K562 (cell line): ENCODE measurements around the gene MEF2B. TPM values are rescaled to one million over a fixed set of nuclear protein-coding genes. Genes with fewer than 3 reads are reported as not detected.

ENCODE experiments used
- ELF1 ChIP-seq: fragments of 200-800 bp; sonication (Bioruptor generic); IDR thresholded peaks from 2 replicates; pipeline ENCODE4 v1.6.1; 2016; ENCODE audit warnings: missing genetic modification characterization, missing compliant biosample characterization
- LCOR ChIP-seq: sonication (generic); formaldehyde crosslinking; IDR thresholded peaks from 2 replicates; pipeline ENCODE4 v1.8.0; 2022; ENCODE audit warnings: mild to moderate bottlenecking, missing genetic modification reagents
- MCM3 ChIP-seq: fragments of 450-650 bp; IDR thresholded peaks from 2 replicates; pipeline ENCODE4 v1.6.1; 2016
- POLR2G ChIP-seq: fragments of 200-400 bp; formaldehyde crosslinking; IDR thresholded peaks from 2 replicates; pipeline ENCODE4 v1.6.1; 2017; ENCODE audit warnings: low read depth, mild to moderate bottlenecking, antibody characterized with exemption, low read length, moderate library complexity
- TBP ChIP-seq: optimal IDR thresholded peaks from 2 replicates; pipeline ENCODE3; 2011; ENCODE audit warnings: low read depth, low read length, improper control_type of control experiment
- TEAD2 ChIP-seq: fragments of 450-650 bp; IDR thresholded peaks from 2 replicates; pipeline ENCODE4 v1.6.1; 2016; ENCODE audit warnings: missing genetic modification characterization, control low read depth, missing compliant biosample characterization
- ZC3H8 ChIP-seq: fragments of 450-650 bp; IDR thresholded peaks from 2 replicates; pipeline ENCODE4 v1.6.1; 2017
- ZEB2 ChIP-seq: fragments of 450-650 bp; IDR thresholded peaks from 2 replicates; pipeline ENCODE4 v1.6.1; 2016
- polyA plus RNA-seq, 8 experiments: library from polyadenylated mRNA; depleted of rRNA in 4 of 8; stranded (reverse) in 5 of 8; unstranded in 3 of 8; fragments of >200 nt; fragmentation: Nextera tagmentation in 2 of 8; fragmentation: Illumina TruSeq in 1 of 8; extraction: Ambion mirVana in 2 of 8; extraction: Trizol in 1 of 8; gene quantifications; 2 replicates each; pipeline versions ENCODE4 v1.2.1 to v1.2.3, GENCODE V29; 2011 to 2014; ENCODE audit warnings: inconsistent platforms in 1 of 8, missing spikeins in 1 of 8
- total RNA-seq, 7 experiments: library from RNA; depleted of rRNA in 6 of 7; stranded (reverse); fragments of >200 nt in 6 of 7; fragmentation: Illumina TruSeq in 2 of 7; extraction: Trizol in 2 of 7; gene quantifications; 2 replicates each; pipeline versions ENCODE4 v1.2.1 to v1.2.3, GENCODE V29; 2011 to 2021; ENCODE audit warnings: low replicate concordance in 1 of 7
- TF ChIP-seq, protein P1 (sequence below): fragments of 250-450 bp; sonication (Bioruptor Pico); IDR thresholded peaks from 2 replicates; pipeline ENCODE4 v1.9.0; 2021; ENCODE audit warnings: mild to moderate bottlenecking, inconsistent platforms
- TF ChIP-seq, protein P2 (sequence below): fragments of 450-650 bp; IDR thresholded peaks from 2 replicates; pipeline ENCODE4 v1.6.1; 2016; ENCODE audit warnings: low read depth, mild to moderate bottlenecking, moderate library complexity
- TF ChIP-seq, protein P3 (sequence below), 2 experiments: fragments of 450-650 bp; formaldehyde crosslinking in 1 of 2; IDR thresholded peaks; 2 replicates each; pipeline versions ENCODE4 v1.4.0 to v1.6.1; 2014 to 2020; ENCODE audit warnings: mild to moderate bottlenecking in 2 of 2, borderline replicate concordance in 1 of 2, low read depth in 1 of 2
- TF ChIP-seq, protein P4 (sequence below), 2 experiments: IDR thresholded peaks; 2 replicates each; pipeline ENCODE4 v1.6.1; 2011; ENCODE audit warnings: borderline replicate concordance in 1 of 2, control low read depth in 1 of 2, low read depth in 1 of 2, low read length in 1 of 2, mild to moderate bottlenecking in 1 of 2, mixed read lengths in 1 of 2, moderate library complexity in 1 of 2; ENCODE audit not compliant: insufficient read depth in 1 of 2, insufficient read length in 1 of 2, poor library complexity in 1 of 2, severe bottlenecking in 1 of 2; ENCODE audit errors: extremely low read depth in 1 of 2

Gene MEF2B
- total and polyA plus RNA-seq, 9 of the 15 experiments (the other 6 are each of a cell fraction or from before 2014, with no cell fraction given): 0.14 to 1.9 (median 0.71) TPM; not detected in 3

DNA sequence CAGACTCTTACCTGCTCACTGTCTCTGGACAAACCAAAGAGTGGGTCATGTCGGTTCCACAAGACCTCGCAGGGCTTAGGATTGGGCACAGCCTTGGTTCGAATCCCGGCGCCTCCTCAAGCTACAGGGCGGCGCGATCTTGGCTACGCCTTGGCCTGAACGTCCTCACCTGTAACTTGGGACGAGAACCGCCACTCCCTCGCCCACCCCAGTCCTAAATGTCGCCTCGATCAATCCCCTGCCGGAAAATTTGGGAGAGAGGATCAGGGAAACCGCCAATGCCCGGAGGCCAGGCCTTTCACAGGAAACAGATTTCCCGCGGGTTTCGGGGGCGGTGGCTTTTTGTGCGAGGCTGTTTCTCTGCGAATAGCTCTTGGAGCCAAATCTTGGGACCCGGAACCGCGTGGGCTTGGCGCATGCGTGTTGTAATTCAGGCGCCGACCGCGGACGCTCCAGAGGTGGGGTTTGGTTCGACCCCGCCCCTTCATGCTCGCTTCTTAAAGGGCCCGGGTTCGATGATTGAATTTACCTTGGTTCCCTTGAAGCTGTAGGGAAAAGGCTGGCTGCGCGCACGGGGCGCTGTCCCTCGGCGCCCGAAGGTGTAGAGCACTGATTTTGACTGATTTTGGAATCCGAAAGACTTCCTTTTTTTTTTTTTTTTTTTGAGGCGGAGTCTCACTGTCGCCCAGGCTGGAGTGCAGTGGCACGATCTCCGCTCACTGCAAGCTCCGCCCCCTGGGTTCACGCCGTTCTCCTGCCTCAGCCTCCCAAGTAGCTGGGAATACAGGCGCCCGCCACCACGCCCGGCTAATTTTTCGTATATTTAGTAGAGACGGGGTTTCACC is 33.2 kb upstream of the MEF2B start, which contains the start of gene NR2C2AP (continued):
- TF ChIP-seq, protein P1, sequence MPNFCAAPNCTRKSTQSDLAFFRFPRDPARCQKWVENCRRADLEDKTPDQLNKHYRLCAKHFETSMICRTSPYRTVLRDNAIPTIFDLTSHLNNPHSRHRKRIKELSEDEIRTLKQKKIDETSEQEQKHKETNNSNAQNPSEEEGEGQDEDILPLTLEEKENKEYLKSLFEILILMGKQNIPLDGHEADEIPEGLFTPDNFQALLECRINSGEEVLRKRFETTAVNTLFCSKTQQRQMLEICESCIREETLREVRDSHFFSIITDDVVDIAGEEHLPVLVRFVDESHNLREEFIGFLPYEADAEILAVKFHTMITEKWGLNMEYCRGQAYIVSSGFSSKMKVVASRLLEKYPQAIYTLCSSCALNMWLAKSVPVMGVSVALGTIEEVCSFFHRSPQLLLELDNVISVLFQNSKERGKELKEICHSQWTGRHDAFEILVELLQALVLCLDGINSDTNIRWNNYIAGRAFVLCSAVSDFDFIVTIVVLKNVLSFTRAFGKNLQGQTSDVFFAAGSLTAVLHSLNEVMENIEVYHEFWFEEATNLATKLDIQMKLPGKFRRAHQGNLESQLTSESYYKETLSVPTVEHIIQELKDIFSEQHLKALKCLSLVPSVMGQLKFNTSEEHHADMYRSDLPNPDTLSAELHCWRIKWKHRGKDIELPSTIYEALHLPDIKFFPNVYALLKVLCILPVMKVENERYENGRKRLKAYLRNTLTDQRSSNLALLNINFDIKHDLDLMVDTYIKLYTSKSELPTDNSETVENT (CRISPR knock-in tag): no peak
- TF ChIP-seq, protein P2, sequence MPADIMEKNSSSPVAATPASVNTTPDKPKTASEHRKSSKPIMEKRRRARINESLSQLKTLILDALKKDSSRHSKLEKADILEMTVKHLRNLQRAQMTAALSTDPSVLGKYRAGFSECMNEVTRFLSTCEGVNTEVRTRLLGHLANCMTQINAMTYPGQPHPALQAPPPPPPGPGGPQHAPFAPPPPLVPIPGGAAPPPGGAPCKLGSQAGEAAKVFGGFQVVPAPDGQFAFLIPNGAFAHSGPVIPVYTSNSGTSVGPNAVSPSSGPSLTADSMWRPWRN: no peak; the same call in 1 of the 2 replicates
- no peak for TF ChIP-seq ZEB2
- peak; percentile 40 for TF ChIP-seq TBP
- peak; percentile 79 for TF ChIP-seq POLR2G
- no peak for TF ChIP-seq ZC3H8
- no peak for TF ChIP-seq TEAD2 (tag)
- TF ChIP-seq MCM3: no peak
- peak; percentile 74 for TF ChIP-seq ELF1 (tag)
- TF ChIP-seq, protein P3, sequence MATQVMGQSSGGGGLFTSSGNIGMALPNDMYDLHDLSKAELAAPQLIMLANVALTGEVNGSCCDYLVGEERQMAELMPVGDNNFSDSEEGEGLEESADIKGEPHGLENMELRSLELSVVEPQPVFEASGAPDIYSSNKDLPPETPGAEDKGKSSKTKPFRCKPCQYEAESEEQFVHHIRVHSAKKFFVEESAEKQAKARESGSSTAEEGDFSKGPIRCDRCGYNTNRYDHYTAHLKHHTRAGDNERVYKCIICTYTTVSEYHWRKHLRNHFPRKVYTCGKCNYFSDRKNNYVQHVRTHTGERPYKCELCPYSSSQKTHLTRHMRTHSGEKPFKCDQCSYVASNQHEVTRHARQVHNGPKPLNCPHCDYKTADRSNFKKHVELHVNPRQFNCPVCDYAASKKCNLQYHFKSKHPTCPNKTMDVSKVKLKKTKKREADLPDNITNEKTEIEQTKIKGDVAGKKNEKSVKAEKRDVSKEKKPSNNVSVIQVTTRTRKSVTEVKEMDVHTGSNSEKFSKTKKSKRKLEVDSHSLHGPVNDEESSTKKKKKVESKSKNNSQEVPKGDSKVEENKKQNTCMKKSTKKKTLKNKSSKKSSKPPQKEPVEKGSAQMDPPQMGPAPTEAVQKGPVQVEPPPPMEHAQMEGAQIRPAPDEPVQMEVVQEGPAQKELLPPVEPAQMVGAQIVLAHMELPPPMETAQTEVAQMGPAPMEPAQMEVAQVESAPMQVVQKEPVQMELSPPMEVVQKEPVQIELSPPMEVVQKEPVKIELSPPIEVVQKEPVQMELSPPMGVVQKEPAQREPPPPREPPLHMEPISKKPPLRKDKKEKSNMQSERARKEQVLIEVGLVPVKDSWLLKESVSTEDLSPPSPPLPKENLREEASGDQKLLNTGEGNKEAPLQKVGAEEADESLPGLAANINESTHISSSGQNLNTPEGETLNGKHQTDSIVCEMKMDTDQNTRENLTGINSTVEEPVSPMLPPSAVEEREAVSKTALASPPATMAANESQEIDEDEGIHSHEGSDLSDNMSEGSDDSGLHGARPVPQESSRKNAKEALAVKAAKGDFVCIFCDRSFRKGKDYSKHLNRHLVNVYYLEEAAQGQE (IDR thresholded peaks at IDR 0.05; ENCODE audit: borderline replicate concordance): peak; percentile 17; the same call in 1 of the 2 replicates
- TF ChIP-seq, protein P3 (CRISPR knock-in tag; IDR thresholded peaks at IDR 0.05; ENCODE audit: low read depth): no peak
- TF ChIP-seq, protein P4, sequence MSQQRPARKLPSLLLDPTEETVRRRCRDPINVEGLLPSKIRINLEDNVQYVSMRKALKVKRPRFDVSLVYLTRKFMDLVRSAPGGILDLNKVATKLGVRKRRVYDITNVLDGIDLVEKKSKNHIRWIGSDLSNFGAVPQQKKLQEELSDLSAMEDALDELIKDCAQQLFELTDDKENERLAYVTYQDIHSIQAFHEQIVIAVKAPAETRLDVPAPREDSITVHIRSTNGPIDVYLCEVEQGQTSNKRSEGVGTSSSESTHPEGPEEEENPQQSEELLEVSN (IDR thresholded peaks at IDR 0.05; ENCODE audit: borderline replicate concordance in 1 of 2, extremely low read depth in 1 of 2, insufficient read depth in 1 of 2, insufficient read length in 1 of 2, low read depth in 1 of 2, low read length in 1 of 2, poor library complexity in 1 of 2, severe bottlenecking in 1 of 2): peak; percentile 93 to 97
- TF ChIP-seq LCOR (CRISPR knock-in tag): peak; percentile 56; the same call in 1 of the 2 replicates
